ENCODE results near the gene CPNE6. TPM values are rescaled to one million over a fixed set of nuclear protein-coding genes. Genes with fewer than 3 reads are reported as not detected.

CPNE6 gene
- total and polyA plus RNA-seq, 2 of the 13 experiments (the other 11 are each of a cell fraction or from before 2014, with no cell fraction given), result not detected

- TF ChIP-seq, protein P1, sequence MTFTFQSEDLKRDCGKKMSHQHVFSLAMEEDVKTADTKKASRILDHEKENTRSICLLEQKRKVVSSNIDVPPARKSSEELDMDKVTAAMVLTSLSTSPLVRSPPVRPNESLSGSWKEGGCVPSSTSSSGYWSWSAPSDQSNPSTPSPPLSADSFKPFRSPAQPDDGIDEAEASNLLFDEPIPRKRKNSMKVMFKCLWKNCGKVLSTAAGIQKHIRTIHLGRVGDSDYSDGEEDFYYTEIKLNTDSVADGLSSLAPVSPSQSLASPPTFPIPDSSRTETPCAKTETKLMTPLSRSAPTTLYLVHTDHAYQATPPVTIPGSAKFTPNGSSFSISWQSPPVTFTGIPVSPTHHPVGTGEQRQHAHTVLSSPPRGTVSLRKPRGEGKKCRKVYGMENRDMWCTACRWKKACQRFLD (CRISPR knock-in tag; IDR thresholded peaks at IDR 0.05; ENCODE audit: borderline replicate concordance), result peak; percentile 29; the same call in 1 of the 2 replicates
- TF ChIP-seq GMEB1 (CRISPR knock-in tag; IDR thresholded peaks at IDR 0.05; ENCODE audit: borderline replicate concordance) (peak; percentile 22; the same call in 1 of the 2 replicates), RFXAP (CRISPR knock-in tag; IDR thresholded peaks at IDR 0.05; ENCODE audit: borderline replicate concordance) (peak; percentile 66; the same call in 1 of the 2 replicates), KLF15 (CRISPR knock-in tag; IDR thresholded peaks at IDR 0.05; ENCODE audit: borderline replicate concordance) (peak; percentile 95), RBAK (CRISPR knock-in tag; IDR thresholded peaks at IDR 0.05) (no peak), ZBTB37 (CRISPR knock-in tag; IDR thresholded peaks at IDR 0.05) (no peak), RBFOX2 (IDR thresholded peaks at IDR 0.05; ENCODE audit: low read depth, low read length) (peak; percentile 86), ONECUT2 (CRISPR knock-in tag; IDR thresholded peaks at IDR 0.05) (no peak), SALL1 (CRISPR knock-in tag; IDR thresholded peaks at IDR 0.05) (peak; percentile 83), TEAD3 (CRISPR knock-in tag; optimal IDR thresholded peaks at IDR 0.05; ENCODE audit: borderline replicate concordance) (peak; percentile 8), ZNF883 (CRISPR knock-in tag; IDR thresholded peaks at IDR 0.05; ENCODE audit: not compliant biosample characterization) (peak; percentile 93), FIP1L1 (IDR thresholded peaks at IDR 0.05; ENCODE audit: borderline replicate concordance, insufficient read depth, low read depth, low read length) (no peak), PAF1 (CRISPR knock-in tag; IDR thresholded peaks at IDR 0.05) (no peak)
- TF ChIP-seq, protein P2, sequence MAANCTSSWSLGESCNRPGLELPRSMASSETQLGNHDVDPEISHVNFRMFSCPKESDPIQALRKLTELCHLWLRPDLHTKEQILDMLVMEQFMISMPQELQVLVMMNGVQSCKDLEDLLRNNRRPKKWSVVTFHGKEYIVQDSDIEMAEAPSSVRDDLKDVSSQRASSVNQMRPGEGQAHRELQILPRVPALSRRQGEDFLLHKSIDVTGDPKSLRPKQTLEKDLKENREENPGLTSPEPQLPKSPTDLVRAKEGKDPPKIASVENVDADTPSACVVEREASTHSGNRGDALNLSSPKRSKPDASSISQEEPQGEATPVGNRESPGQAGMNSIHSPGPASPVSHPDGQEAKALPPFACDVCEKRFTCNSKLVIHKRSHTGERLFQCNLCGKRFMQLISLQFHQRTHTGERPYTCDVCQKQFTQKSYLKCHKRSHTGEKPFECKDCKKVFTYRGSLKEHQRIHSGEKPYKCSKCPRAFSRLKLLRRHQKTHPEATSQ (CRISPR knock-in tag; IDR thresholded peaks at IDR 0.05; ENCODE audit: borderline replicate concordance), result no peak
- TF ChIP-seq, protein P3, sequence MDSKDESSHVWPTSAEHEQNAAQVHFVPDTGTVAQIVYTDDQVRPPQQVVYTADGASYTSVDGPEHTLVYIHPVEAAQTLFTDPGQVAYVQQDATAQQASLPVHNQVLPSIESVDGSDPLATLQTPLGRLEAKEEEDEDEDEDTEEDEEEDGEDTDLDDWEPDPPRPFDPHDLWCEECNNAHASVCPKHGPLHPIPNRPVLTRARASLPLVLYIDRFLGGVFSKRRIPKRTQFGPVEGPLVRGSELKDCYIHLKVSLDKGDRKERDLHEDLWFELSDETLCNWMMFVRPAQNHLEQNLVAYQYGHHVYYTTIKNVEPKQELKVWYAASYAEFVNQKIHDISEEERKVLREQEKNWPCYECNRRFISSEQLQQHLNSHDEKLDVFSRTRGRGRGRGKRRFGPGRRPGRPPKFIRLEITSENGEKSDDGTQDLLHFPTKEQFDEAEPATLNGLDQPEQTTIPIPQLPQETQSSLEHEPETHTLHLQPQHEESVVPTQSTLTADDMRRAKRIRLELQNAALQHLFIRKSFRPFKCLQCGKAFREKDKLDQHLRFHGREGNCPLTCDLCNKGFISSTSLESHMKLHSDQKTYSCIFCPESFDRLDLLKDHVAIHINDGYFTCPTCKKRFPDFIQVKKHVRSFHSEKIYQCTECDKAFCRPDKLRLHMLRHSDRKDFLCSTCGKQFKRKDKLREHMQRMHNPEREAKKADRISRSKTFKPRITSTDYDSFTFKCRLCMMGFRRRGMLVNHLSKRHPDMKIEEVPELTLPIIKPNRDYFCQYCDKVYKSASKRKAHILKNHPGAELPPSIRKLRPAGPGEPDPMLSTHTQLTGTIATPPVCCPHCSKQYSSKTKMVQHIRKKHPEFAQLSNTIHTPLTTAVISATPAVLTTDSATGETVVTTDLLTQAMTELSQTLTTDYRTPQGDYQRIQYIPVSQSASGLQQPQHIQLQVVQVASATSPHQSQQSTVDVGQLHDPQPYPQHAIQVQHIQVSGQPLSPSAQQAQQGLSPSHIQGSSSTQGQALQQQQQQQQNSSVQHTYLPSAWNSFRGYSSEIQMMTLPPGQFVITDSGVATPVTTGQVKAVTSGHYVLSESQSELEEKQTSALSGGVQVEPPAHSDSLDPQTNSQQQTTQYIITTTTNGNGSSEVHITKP (CRISPR knock-in tag; IDR thresholded peaks at IDR 0.05; ENCODE audit: low read depth), result 0 out of 2 replicates have a peak, but pooled peaks have one; percentile 63
- TF ChIP-seq, protein P4, sequence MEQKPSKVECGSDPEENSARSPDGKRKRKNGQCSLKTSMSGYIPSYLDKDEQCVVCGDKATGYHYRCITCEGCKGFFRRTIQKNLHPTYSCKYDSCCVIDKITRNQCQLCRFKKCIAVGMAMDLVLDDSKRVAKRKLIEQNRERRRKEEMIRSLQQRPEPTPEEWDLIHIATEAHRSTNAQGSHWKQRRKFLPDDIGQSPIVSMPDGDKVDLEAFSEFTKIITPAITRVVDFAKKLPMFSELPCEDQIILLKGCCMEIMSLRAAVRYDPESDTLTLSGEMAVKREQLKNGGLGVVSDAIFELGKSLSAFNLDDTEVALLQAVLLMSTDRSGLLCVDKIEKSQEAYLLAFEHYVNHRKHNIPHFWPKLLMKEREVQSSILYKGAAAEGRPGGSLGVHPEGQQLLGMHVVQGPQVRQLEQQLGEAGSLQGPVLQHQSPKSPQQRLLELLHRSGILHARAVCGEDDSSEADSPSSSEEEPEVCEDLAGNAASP (CRISPR knock-in tag; IDR thresholded peaks at IDR 0.05; ENCODE audit: borderline replicate concordance), result peak; percentile 83
These were observed 19.3 kb upstream of the CPNE6 start, which contains the start of gene CARMIL3 (continued) for GRCh38 chr14:24051789-24052655.

Measured in HepG2 (cell line).